Pons (tissue), 1 donor: ENCODE measurements around the gene DCTN4.
A peak's percentile ranks its signal among the peaks of the same experiment; 100 is the strongest.
"Not testable (repeated sequence)": the region's sequence is repeated elsewhere in the genome, so short reads cannot be mapped to it uniquely, and the experiment has no call there.

Experiments
- DNase-seq: peaks from one replicate; pipeline ENCODE4 v3.0.0-alpha.2; 2016; ENCODE audit warnings: low spot score

The DCTN4 gene

GRCh38 chr5:150758531-150759333 lies at the start of gene DCTN4:
TSS of gene DCTN4 (minus strand) at chr5:150759017. CDS start at chr5:150758993, 24 bp downstream.
- peak; percentile 100 for DNase-seq

- no peak for DNase-seq
These were observed 45.6 kb upstream of the DCTN4 start for GRCh38 chr5:150804388-150804787.

- peak; percentile 74 for DNase-seq
These were observed 42.5 kb upstream of the DCTN4 start for GRCh38 chr5:150801117-150801927.

GRCh38 chr5:150797384-150797783 lies 38.6 kb upstream of the DCTN4 start:
- DNase-seq = no peak

DNA sequence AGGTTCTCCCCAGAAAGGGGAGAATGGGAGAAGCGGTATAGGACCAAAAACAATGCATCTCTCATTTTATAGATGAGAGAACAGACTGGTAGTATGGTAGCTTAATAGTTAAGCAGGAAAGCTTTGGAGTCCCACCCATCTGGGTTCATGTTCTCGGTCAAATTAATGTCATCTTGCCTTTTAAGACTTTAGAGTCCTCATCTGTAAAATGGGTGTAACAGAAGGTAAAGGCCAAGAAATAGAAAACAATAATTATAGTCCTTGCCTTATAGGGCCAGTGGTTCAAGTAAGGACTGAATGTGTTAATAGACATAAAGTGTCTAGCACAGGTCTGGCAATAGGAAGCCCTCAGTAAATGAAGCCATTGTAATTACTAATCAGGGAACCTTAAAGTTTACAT lies 36.1 kb upstream of the DCTN4 start:
- no peak for DNase-seq

DNA sequence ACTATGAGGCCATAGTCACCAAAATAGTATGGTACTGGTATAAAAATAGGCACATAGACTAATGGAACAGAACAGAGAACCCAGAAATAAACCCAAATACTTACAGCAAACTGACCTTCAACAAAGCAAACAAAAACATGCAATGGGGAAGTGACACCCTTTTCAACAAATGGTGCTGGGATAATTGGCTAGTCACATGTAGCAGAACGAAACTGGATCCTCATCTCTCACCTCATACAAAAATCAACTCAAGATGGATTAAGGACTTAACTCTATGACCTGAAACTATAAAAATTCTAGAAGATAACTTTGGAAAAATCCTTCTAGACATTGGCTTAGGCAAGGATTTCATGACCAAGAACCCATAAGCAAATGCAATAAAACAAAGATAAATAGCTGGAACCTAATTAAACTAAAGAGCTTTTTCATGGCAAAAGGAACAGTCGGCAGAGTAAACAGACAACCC lies 34.6 kb upstream of the DCTN4 start:
- DNase-seq = not testable (repeated sequence)

- DNase-seq = no peak
These were observed 32.7 kb upstream of the DCTN4 start for GRCh38 chr5:150791536-150791935.

DNA sequence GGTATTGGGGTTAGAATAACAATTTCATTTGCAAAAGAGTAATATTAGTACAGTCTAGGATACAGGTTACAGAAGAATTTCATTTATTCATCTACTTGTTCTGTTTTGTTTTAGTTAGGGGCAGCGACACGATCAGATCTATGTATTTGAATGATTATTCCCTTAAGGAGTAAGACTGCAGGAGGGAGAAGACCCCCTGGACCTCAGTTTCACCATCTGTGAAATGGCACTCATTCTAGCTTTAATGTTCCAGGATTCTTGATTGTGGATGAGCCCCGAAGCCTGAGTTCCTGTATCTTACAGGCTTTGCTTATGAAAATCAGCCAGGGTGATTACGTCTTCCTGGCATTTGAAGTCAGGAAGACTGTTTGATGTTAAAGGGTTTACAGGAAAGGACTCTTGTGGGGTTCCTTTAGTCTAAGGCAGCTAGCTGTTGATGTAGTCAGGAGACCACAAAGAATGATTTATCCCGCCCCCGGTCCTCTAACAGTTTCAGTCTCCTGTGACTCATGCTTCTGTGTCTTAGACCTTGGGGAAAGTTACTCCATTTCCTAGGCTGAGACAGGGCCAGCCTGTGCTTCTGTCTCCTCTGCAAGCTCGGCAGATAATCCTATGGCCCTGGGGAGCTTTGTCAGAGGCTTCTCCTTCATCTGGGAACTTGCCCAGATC lies 31.3 kb upstream of the DCTN4 start:
- no peak for DNase-seq

DNA sequence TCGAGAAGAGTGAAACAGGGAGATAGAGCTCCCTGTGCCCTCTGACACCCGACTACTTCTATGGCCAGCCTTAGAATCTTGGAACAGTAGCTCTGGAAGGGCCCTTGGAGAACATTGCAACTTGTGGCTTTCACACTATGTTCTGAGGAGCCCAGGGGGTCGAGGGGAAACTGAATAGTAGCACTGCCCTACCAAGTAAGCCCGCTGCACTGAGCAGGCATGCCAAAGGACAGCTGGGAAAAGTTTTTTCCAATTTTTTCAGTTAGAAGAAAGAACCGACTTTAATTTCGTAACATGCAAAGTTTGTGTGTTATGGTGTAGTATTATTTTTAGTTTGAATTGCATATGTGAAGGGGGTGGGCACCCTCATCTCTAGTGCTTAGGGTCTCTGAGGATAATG lies 30.6 kb upstream of the DCTN4 start:
- no peak for DNase-seq

DNA sequence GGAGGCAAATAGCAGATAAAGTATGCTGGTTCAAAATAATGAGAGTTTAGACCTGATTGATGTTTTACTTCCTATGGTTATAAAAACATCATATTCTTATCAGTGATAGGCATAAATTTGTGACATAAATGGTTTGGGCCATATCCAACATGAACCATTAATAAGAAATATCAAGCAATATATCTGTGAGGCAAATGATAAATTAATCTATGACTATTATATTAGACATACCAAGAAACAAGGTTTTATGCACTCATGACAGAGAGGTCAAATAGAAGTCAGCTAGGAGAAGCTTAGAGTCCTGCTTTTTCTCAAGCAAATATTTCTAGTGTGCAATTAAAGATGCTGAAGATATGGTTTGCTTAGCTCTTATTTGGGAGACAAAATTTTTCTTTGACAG lies 30.2 kb upstream of the DCTN4 start:
- DNase-seq = no peak

- DNase-seq = no peak
These were observed 28.8 kb upstream of the DCTN4 start for GRCh38 chr5:150787656-150788055.

GRCh38 chr5:150786876-150787275 lies 28.1 kb upstream of the DCTN4 start:
- DNase-seq = no peak

GRCh38 chr5:150785950-150786349 lies 27.1 kb upstream of the DCTN4 start:
- no peak for DNase-seq

DNA sequence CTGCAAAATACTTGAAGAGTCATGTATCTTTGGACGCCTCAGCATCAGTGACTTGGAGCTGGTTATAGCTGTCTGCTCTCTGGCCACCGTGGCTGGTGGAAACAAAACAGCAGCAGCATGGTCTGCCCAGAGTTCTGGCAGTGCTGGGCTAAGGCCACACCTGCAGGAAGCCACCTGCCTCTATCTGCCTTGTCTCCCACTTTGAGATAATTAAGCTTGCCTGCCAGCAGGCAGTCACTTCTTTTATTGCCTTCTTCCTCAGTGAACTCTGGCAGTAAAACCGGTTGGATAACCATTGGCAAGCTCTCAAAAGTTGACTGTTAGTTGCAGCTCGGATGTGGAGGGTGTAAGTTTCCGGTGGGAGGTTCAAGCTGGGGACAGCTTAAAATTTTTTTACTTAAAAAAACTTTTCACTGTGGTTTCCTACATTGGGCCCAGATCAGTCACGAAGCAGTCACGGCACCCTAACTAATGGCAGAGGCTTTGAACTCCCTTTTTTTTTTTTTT lies 24.7 kb upstream of the DCTN4 start:
- peak; percentile 57 for DNase-seq

DNA sequence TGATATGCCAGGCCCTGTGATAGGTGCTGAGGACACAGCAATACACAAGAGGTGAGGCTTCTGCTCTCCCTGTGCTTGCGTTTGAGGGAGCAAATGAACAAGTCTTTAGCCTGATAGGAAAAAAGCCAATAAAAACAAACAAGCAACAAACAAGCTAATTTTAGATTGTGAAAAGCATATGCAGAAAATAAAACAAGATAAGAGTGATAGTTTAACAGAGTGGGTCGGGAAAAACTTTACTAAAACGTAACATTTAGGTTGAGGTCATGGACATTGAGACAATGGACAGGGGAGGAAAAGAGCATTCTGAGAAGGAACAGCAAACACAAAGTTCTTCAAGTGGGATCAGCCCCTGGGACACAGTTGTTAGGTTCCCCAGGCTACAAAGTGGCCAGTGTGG lies 24.0 kb upstream of the DCTN4 start:
- no peak for DNase-seq

DNA sequence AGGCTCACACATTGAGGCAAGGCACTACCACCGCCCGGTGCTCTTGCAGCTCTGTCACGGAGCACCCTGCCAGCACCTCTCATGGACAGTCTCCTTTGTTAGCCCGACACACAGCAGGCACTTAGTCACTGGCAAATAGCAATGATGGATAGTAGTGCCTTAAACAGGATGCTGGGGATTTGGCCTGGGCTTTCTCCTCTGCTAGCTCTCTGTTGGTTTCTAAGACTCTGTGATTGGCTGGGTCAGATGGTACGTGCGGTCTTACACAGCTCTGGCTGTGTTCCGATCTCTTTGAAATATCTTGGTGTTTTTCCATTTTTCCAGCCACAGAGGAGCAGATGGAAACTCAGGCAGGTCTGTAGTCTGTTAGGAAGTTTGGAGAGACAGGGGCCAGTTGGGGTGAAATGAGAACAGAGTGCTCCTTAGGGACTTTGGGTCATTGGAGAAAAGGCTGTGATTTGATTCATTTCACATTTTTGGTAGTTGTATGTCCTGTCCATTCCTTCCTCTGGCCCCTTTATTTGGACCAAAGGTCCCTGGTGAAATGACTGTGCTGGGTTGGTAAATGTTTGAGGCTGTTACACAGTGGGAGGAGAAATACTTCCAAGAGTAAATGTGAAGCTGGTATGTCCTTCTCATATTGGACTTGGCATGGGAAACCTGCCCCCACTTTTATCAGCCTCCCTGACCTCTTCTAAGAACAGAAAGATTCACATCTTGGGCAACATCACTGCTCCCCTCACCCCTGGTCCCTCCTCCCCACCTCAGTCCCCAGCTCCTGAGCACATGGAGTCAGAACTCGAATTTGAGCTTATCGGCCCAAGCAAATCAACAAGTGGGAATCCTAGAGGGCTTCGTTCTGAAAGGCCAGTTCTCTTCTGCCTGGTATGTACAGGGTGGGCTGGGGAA lies 23.1 kb upstream of the DCTN4 start:
- DNase-seq = peak; percentile 61

- DNase-seq = no peak
These were observed 22.0 kb upstream of the DCTN4 start for GRCh38 chr5:150780816-150781221.

DNA sequence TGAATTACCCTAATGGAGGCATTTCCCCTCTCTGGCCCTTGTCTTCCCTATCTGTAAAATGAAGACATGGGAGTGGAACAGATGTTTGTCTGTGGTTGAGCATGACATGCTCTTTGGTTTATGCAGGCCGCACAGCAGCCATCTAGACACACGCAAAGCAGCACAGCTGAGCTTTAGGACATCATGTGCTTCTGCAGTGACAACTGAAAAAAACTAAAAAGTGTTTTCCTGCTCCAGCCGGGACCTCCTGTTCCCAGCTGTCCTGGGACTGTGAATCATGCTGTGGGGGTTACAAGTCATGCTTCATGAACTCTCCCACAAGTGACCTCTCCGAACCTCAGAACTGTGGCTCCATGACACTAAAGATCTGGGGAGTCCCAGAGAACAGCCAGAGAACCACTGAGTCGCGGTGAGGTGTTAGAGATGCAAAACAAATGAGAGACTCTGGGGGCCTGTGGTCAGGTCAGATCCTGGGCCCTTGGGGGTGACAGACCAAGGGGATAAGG lies 21.4 kb upstream of the DCTN4 start:
- DNase-seq = no peak

- no peak for DNase-seq
These were observed 20.8 kb upstream of the DCTN4 start for GRCh38 chr5:150779397-150780186.
